Right atrium auricular region (tissue), 2 donors: ENCODE data around the gene MORN1. TPM values are rescaled to one million over a fixed set of nuclear protein-coding genes. Genes with fewer than 3 reads are reported as not detected.

Experiments
- DNase-seq: peaks from one replicate; pipeline ENCODE4 v3.0.0-alpha.2; 2019; ENCODE audit warnings: low spot score
- H3K27ac ChIP-seq, 2 donors: fragments of 200-600 bp; sonication (generic); 1 replicate in 1 of 2; 2 replicates in 1 of 2; pipeline ENCODE4 v1.5.1; 2016 to 2019
- H3K27me3 ChIP-seq, 2 donors: fragments of 200-600 bp; sonication (generic); one replicate each; pipeline versions ENCODE4 v1.5.1 to v1.6.0; 2017 to 2019
- H3K36me3 ChIP-seq: fragments of 200-600 bp; sonication (generic); one replicate; pipeline ENCODE4 v1.5.1; 2016
- H3K4me1 ChIP-seq, 2 donors: fragments of 200-600 bp; sonication (generic); one replicate each; pipeline versions ENCODE4 v1.5.1 to v1.6.0; 2017 to 2019
- H3K4me3 ChIP-seq, 2 donors: fragments of 200-600 bp; sonication (generic); 1 replicate in 1 of 2; 2 replicates in 1 of 2; pipeline ENCODE4 v1.5.1; 2017 to 2019; ENCODE audit warnings: mild to moderate bottlenecking in 1 of 2, moderate library complexity in 1 of 2
- H3K9me3 ChIP-seq, 2 donors: fragments of 200-600 bp; sonication (generic); one replicate each; pipeline ENCODE4 v1.5.1; 2019
- CTCF ChIP-seq, 2 donors: fragments of 200-600 bp; sonication (generic); IDR thresholded peaks; one replicate each; pipeline ENCODE4 v1.5.1; 2019; ENCODE audit warnings: antibody characterized with exemption in 2 of 2
- total RNA-seq, 2 donors: library from RNA; depleted of rRNA; stranded (reverse); fragments of >200 nt; gene quantifications; one replicate each; pipeline ENCODE4 v1.1.0, GENCODE V29; 2016

MORN1 gene
- total RNA-seq, 2 donors from 2014 or later, result 2.2 to 3.8 TPM

- Histone ChIP-seq H3K27me3 (no peaks in the 10 kb centered on the region), H3K9me3 (no peaks in the 10 kb centered on the region), H3K4me1 (no peaks in the 10 kb centered on the region), H3K27ac (no peak overlapping the region), H3K36me3 (no peaks in the 10 kb centered on the region), H3K4me3 (no peak overlapping the region)
- TF ChIP-seq CTCF (IDR thresholded peaks at IDR 0.05), result no peak
- DNase-seq, result no peak
Measured at GRCh38 chr1:2342384-2343022, 48.9 kb downstream of the MORN1 start.

DNA sequence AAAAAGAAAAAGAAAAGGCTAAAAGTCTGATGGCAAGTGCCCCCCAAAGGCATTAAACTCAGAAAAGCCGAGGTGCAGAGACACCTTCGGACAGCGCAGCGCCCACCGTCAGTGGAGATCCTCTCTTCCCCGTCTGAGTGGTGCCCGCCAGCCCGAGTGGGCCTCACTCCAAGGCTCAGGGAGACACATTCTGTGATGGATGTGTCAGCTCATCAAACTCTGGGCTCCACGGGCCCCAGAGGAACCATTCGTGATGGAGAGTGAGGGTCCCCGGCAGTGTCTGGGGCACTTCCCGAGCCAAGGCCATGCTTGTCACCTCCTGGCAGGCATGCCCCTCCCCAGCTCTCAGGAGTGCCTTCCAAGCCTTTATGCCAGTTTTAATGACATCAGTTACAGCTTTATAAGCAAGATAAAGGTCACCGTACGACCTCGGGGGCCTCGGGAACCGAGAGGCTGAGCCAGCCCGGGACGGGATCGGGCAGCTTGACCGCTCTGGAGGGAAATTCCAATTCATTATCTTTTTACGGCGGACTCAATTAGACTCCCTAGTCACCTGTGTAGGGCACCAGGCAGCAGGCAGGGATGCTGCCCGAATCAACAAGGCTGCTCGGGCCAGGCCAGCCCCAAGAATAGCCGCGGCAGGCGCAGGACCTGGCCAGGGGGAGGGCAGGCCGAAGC lies 49.5 kb downstream of the MORN1 start:
- DNase-seq, result no peak

GRCh38 chr1:2340918-2341254 lies 50.5 kb downstream of the MORN1 start:
- TF ChIP-seq CTCF (IDR thresholded peaks at IDR 0.05), result no peak
- H3K4me1 ChIP-seq, result no peaks in the 10 kb centered on the region
- DNase-seq, result no peak
- no peaks in the 10 kb centered on the region for H3K9me3 ChIP-seq
- H3K36me3 ChIP-seq, result no peaks in the 10 kb centered on the region
- H3K27ac ChIP-seq, result no peak overlapping the region
- no peaks in the 10 kb centered on the region for H3K27me3 ChIP-seq
- no peak overlapping the region for H3K4me3 ChIP-seq

More for the DNA sequence above, 49.5 kb downstream of the MORN1 start:
- Histone ChIP-seq H3K4me1 (no peaks in the 10 kb centered on the region), H3K9me3 (no peaks in the 10 kb centered on the region), H3K4me3 (no peak overlapping the region), H3K27me3 (no peaks in the 10 kb centered on the region), H3K27ac (no peak overlapping the region), H3K36me3 (no peaks in the 10 kb centered on the region)
- TF ChIP-seq CTCF (IDR thresholded peaks at IDR 0.05), result no peak

- no peak for TF ChIP-seq CTCF (IDR thresholded peaks at IDR 0.05)
- DNase-seq, result no peak
- no peaks in the 10 kb centered on the region for H3K36me3 ChIP-seq
- H3K27me3 ChIP-seq, result no peaks in the 10 kb centered on the region
- H3K4me1 ChIP-seq, result no peaks in the 10 kb centered on the region
- no peak overlapping the region for H3K27ac ChIP-seq
- H3K9me3 ChIP-seq, result no peaks in the 10 kb centered on the region
- H3K4me3 ChIP-seq, result no peak overlapping the region
Measured at GRCh38 chr1:2340086-2340917, 51.1 kb downstream of the MORN1 start.

DNA sequence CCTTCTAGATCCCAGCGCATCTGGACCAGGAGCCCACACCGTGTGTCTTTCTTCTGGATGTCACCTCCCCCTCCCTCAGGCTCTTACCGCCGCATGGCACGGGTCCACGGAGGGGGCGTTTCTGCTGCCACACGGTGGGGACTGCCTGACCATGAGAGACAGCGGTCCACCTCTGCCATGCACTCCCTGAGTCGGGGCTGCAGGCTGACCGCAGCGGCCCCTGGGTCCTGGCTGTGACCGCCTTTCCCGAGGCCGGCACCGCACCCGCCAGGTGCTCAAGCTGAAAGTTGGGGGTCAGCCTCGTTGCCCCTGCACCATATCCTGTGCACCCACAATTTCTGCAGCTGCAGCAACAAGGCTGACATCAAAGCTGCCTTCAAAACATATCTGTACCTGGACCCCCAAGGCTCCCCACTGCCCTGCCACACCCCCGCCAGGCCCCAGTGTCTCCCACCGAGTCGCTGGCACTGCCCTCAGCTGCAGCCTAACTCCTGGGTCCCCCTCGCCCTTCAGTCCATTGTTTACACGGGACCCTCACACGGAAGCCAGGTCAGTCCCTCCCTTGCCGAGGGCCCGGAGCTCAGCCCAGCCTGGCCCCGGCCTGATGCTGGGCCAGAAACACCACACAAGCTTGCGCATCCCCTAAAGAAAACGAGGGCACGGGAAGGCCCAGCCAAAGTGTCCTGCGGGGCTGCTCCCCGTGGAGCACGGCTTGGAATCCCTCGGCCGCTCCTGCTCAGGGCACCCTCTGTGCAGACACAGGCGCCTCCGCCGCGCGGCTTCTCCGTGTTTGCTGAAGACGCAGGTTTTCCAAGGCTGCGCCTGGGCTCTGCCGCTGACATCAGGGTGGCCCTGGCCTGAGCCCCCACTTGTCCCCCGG lies 51.9 kb downstream of the MORN1 start:
- Histone ChIP-seq H3K9me3 (no peaks in the 10 kb centered on the region), H3K27ac (no peak overlapping the region), H3K27me3 (no peaks in the 10 kb centered on the region), H3K4me3 (no peak overlapping the region), H3K36me3 (no peaks in the 10 kb centered on the region), H3K4me1 (no peaks in the 10 kb centered on the region)
- TF ChIP-seq CTCF (IDR thresholded peaks at IDR 0.05), result no peak
- DNase-seq, result no peak
